Esophagus squamous epithelium (tissue), 4 donors: ENCODE measurements around the gene ENPP7.

ENCODE experiments used
- CTCF ChIP-seq, 6 experiments: fragments of 450-650 bp in 4 of 6; fragments of 200-600 bp in 2 of 6; sonication (generic) in 2 of 6; IDR thresholded peaks; one replicate each; pipeline ENCODE4 v1.5.1; 2016 to 2019; ENCODE audit warnings: antibody characterized with exemption in 6 of 6, mild to moderate bottlenecking in 4 of 6, moderate library complexity in 4 of 6
- POLR2A ChIP-seq, 4 donors: fragments of 450-650 bp; IDR thresholded peaks; one replicate each; pipeline ENCODE4 v1.6.1; 2017; ENCODE audit warnings: antibody characterized with exemption in 4 of 4, mild to moderate bottlenecking in 4 of 4, moderate library complexity in 3 of 4

GRCh38 chr17:79757140-79757745 is 26.5 kb downstream of the ENPP7 start:
- no peak for TF ChIP-seq CTCF (IDR thresholded peaks at IDR 0.05)
- no peak for TF ChIP-seq POLR2A (IDR thresholded peaks at IDR 0.05)
